GM23338 (cell line): ENCODE data around the gene ZNF212.

Source experiments
- CREB1 ChIP-seq: fragments of 250-450 bp; sonication (Bioruptor Pico); IDR thresholded peaks from 2 replicates; pipeline ENCODE4 v1.5.0; 2020; ENCODE audit warnings: low read depth, mild to moderate bottlenecking, moderate library complexity
- CTCF ChIP-seq, 2 experiments: fragments of 200-600 bp in 1 of 2; sonication (generic) in 1 of 2; conservative IDR thresholded peaks; 2 replicates each; pipeline versions ENCODE4 v1.5.1 to v1.6.1; 2016 to 2017; ENCODE audit warnings: antibody characterized with exemption in 2 of 2, low read depth in 2 of 2, mild to moderate bottlenecking in 2 of 2, moderate library complexity in 1 of 2
- ETS1 ChIP-seq: IDR thresholded peaks from 2 replicates; pipeline ENCODE4 v1.6.1; 2016; ENCODE audit warnings: antibody characterized with exemption
- EZH2 ChIP-seq: fragments of 200-600 bp; sonication (generic); IDR thresholded peaks from one replicate; pipeline ENCODE4 v1.8.0; 2017; ENCODE audit warnings: antibody characterized with exemption, mild to moderate bottlenecking, low read depth; ENCODE audit not compliant: unreplicated experiment
- EZH2phosphoT487 ChIP-seq: fragments of 200-600 bp; sonication (generic); IDR thresholded peaks from one replicate; pipeline ENCODE4 v1.8.1; 2018; ENCODE audit warnings: antibody characterized with exemption; ENCODE audit not compliant: unreplicated experiment
- JUNB ChIP-seq: IDR thresholded peaks from one replicate; pipeline ENCODE4 v1.6.1; 2016; ENCODE audit warnings: antibody characterized with exemption; ENCODE audit not compliant: unreplicated experiment
- POLR2AphosphoS5 ChIP-seq: IDR thresholded peaks from 2 replicates; pipeline ENCODE4 v1.6.1; 2016; ENCODE audit warnings: antibody characterized with exemption, low read depth
- REST ChIP-seq: IDR thresholded peaks from one replicate; pipeline ENCODE4 v1.6.1; 2018; ENCODE audit warnings: antibody characterized with exemption; ENCODE audit not compliant: unreplicated experiment
- STAT1 ChIP-seq: IDR thresholded peaks from one replicate; pipeline ENCODE4 v1.6.1; 2016; ENCODE audit warnings: antibody characterized with exemption; ENCODE audit not compliant: unreplicated experiment
- ZNF331 ChIP-seq: fragments of 250-450 bp; sonication (Bioruptor Pico); IDR thresholded peaks from 2 replicates; pipeline ENCODE4 v1.5.0; 2020; ENCODE audit warnings: low read depth, mild to moderate bottlenecking, moderate library complexity

- TF ChIP-seq POLR2AphosphoS5 = no peak
- no peak for TF ChIP-seq EZH2phosphoT487
- no peak for TF ChIP-seq EZH2
- TF ChIP-seq JUNB = no peak
- no peak for TF ChIP-seq REST
- TF ChIP-seq CTCF (conservative IDR thresholded peaks at IDR 0.05; ENCODE audit: low read depth in 2 of 2) = no peak
- no peak for TF ChIP-seq ETS1
- TF ChIP-seq CREB1 = no peak
- no peak for TF ChIP-seq STAT1
- no peak for TF ChIP-seq ZNF331 (CRISPR knock-in tag)
These were observed 47.5 kb downstream of the ZNF212 start for GRCh38 chr7:149286811-149287400.
